Stimulated activated CD4-positive, alpha-beta T cell treated with anti-CD3 and anti-CD28 coated beads, Interleukin-2, amount 100 ng/mL, for 48 hours (primary cell): ENCODE results near the gene BFSP1.

Source experiments
- DNase-seq, 2 donors: peaks; one replicate each; pipeline ENCODE4 v3.0.0-alpha.2; 2020

Gene BFSP1

DNA sequence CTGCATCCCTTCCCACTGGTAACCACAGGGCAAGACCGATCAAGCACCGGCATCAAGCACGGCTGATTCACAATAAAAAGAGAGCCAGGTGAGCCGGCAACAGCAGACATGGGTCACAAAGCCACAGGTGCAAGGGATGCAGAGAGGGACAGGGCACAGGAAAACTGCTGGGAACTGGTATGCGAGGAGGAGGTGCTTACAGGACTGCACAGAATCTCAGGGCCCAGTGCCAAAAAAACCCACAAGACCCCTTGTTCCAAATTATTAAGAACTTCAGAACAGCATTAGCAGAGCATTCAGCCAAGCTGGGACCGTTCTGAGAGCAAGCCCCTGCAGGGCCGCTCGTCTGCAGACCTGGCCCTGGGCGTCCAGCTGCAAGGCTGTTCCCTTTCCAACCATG, 35.4 kb downstream of the BFSP1 start:
- no peak for DNase-seq

DNA sequence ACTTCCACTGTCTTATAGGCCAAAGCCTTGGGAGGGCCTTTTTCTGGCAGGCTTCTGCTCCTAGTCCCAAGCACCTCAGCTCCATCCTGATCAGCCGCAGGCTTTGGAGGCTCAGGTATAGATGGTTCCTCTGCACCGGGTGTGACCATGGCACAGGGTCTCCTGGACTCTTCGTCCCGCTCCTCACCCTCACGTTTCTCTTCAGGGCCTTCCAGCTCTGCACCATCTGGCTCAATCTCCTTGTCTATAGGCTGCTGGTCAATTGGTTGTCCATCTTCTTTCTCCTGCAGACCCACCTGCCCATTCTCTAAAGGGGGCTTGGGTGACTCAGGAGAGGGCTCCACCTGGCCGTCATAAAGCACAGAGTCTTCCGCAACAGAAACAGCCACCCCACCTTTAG, 37.0 kb downstream of the BFSP1 start:
- no peak for DNase-seq

DNA sequence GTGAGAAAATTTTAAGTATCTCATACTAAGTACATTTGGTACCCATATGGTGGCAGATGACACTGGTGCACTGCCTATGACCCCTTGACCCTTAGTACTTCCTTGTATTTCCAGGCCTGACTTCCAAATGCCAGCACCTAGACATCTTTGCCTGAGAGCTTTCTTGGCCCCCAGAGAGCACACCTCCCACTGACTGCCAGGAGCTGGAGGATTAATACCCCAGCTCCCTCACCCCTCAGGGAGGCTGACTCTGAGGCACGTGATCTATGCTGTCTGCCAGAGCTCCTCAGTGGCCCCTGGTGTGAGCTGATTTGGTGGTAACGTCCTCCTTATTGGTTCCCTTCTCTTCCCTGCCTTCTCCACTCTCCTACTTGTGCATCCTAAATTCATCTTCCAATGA, 38.0 kb downstream of the BFSP1 start:
- no peak for DNase-seq

DNA sequence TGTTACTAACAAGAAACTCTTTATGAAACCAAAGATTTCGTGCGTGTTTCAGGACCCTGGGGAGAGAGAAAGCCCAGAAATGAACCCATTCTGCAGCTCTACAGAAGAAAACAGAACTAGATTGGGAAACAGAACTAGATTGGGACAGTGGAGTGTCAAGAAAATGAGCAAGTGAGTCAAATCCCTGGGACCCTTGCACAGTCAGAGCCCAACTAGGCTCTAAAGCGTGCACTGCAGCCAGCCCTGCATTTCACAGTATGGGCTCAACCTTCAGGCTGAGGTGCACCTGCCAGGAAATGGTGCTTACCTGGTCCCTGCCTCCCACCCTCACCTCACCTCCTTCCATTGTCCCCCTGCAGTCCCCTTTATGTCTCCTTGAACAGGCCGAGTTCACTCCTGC, 39.7 kb downstream of the BFSP1 start:
- DNase-seq = no peak

DNA sequence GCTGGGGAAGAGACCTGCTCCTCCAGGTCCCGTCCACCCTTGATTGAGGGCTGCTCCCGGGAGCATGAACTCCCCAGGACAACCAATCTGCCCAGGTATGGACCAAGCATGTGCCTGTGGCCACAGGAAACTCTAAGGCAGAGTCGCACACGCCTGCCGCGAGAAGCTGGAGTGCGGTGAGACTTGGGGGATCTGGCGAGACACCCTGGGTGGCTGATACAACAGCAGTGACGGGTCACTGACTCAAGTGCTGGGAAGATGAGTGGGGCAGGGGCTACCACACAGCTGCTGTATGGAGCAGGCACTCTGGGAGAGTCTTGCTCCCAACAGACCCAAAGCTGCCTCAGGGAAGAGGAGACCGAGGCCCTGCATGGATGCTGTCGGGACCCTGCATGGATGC, 40.1 kb downstream of the BFSP1 start:
- DNase-seq = no peak

DNA sequence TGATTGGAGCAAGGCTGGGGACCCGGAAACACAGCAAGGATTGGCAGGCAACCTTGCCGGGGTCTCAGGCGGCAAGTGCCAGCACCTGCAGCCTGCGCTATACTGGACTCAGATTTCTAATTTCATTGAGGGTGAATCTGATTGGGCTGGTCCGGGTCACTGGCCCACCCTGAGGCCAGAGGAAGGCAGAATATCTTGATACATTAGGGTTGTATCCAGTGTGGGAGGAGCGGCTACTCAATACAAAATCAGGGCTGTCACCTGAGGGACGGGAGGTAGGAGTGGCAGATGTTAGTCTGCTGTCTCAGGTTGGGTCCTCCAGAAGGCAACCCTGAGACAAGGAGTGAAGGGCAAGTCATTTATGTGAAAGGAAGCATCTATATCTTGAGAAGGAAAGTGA, 40.7 kb downstream of the BFSP1 start:
- DNase-seq = no peak

DNA sequence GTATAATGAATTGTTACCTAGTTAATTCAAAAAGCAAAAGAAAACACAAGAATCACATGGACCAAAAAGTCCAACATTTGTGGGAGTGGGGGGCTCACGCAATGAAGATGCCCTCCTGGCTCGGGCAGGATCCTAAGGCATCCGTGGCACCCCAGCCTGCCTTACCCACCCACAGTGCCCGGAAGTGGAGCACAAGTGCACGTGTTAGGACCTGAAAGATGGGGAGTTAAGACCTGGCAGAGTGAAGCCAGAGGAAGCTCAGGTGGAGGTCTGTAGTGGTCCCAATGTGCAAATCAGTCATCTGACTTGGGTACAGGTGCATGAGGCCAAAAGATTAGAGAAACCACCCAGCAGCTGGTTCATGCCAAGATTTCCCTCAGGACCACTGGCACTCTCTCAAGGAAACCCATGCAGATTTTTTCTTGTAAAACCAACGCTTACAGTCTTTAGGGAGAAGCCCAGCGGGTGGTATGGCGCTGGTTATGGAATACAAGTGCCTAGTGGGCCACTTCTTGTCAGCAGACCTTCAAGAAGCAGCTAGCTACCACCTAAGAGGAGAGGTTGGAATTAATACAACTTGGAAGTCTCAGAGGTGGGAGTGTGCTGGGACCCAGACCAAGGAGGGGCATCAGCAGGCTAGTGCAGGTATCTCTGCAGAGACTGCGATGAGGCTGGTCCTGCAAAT, 42.1 kb downstream of the BFSP1 start:
- no peak for DNase-seq

DNA sequence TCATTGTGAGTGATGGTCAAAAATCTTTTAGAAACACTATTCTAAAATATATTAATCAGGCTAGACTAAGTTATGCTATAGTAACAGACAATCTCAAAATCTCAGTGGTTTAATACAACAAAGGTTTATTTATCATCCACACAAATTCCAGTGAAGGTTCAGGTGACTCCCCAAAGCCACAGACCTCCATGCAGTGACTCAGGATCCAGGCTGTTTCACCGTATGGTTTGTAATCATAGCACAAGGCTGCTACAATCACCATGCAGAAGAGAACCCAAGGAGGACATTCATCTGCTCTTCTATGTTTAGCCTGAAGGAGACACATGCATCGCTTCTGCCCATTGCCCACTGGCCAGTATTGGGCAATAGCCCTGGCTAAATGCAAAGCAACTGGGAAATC, 46.2 kb downstream of the BFSP1 start:
- no peak for DNase-seq

DNA sequence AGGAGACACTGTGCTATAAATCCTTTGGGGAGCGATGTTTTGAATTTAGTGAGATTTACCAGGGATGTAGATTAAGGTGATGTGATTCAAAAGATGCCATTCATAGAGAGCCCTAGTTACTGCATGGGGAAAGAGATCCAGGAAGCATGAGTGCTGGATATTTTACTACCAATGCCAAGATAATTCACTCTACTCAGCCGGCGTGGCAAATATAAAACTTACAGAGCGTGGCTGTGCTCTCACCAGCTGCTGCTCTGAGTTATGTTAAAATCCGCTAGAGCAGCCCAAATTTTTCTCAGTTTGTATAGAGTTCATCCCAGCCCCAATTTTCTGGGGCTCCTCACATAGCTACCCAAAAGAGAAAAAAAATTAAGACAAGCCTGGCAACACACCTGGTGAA, 48.6 kb downstream of the BFSP1 start:
- no peak for DNase-seq

DNA sequence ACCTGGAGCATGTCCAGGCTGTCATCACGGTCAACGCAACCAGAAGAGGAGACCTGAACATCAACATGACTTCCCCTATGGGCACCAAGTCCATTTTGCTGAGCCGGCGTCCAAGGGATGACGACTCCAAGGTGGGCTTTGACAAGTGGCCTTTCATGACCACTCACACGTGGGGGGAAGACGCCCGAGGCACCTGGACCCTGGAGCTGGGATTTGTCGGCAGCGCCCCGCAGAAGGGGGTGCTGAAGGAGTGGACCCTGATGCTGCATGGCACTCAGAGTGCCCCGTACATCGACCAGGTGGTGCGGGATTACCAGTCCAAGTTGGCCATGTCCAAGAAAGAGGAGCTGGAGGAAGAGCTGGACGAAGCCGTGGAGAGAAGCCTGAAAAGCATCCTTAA, 49.5 kb downstream of the BFSP1 start:
- no peak for DNase-seq

DNA sequence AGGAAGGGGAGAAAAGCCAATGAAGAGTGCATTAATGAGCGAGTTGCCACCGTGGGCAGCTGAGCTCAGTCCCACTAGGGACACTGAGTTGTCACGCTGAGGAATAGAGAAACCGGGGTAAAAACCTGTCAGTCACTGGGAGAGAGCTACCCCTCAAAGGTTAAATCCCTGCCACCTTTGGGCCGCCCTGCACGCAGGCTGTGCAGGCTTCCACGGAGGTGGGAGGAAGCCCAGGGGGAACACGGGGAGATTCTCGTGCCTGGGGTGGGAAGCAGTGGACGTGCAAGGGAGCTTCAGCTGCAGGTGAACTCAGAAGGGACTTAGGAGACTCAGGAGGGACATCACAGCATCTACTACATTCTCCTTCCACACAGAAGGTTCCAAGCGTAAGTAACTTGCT, 50.5 kb downstream of the BFSP1 start:
- no peak for DNase-seq

DNA sequence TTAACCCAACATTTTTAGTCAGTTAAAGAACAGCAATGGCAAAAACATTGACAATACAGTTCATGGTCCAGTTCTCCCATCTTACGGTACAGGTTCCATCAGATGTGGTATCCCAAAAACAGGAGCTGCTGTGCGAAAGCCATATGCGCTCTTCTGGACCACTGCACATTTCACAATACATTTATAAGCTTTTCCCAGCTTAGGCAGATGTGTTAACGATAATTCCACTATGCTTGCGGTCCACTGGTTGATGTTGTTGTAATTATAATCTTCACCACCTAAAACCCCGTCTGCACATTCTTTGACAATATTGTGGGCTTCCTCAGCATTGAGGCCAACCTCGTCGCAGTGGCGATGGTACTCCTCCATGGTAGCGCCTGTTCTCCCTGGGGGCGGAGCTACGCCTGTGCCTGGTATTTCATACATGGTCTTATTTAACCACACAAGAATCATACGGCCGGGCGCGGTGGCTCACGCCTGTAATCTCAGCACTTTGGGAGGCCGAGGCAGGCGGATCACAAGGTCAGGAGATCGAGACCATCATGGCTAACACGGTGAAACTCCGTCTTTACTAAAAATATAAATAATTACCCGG, 52.0 kb downstream of the BFSP1 start:
- DNase-seq = no peak

DNA sequence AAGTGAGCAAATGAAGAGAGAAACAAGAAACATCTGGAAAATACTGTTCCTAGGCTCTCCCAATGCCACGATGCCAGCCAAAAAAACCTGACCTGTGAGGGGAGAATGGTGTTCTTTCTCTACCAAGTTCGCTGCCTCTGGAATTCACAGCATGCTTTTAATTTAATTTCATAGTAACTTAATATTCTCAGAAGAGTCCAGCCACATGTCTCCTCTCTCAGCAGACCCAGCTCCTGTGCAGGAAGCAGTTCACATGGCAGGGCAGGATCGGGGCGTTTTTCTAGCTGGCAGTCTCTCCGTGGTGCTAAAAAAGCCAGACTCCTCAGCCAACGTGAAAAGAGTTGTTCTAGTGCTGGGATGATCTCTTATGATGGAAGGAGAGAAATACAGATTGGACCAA, 57.5 kb downstream of the BFSP1 start:
- no peak for DNase-seq

DNA sequence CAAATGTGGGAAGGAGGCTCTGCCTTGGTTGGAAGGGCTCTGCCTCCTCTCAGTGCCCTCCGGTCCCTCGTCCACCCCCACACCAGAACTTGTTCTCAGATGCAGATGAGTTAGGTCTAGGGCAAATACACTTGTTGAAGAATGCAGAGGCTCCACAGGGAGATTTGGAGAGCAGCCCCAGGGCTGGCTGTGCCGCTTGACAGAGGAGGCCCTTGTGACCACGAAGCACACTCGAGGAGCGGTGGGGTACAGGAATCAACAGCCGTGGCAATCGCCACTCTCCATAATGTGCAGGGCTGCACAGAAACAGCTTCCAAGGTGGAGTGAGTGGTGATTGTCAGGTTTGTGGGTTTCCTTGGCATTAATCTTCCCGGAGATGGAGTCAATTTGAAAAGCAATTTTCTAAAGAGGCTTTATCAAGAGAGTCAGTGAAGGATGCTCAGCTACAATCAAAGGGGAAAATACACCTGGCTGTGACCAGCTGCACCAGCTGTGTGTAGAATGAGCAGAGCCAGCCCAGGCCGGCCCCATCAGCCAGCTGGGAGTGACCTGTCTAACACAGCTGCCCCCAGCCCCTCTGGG, 59.5 kb downstream of the BFSP1 start:
- no peak for DNase-seq

DNA sequence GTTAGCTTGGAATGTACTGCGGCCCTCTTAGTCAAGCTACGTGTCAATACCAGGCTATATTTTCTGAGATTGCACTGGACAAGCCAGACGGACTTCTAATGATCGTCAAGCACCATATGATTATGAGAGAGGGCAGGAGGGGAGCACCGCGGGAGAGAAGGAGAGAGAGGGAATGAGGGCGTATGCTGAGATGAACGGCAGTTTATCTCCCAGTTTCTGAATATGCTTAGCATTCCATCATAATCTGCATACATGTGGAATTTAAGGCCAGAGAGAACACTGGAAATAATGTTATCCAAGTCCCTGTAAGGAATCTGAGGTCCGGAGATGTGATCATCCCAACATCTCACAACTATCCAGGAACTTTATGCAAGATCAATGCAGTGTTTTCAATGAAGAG, 60.2 kb downstream of the BFSP1 start:
- no peak for DNase-seq

DNA sequence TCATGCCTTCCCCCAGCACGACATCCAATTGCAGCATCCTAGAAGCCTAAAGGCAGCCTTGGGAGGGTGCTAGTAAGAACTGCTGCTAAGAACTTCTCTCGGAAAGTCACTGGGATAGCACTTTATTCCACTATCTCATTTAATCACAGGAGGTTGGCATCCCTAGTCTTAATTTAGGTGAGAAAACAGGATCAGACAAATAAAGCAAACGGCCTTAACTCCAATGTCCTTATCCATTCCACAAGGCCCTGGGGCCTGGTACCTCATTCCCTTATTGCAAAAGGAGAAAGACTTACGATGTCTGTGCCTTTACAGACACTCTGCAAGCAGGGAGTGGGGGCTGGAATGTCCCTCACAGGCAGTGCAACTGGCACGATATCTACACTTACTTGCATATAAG, 60.7 kb downstream of the BFSP1 start:
- DNase-seq = no peak

DNA sequence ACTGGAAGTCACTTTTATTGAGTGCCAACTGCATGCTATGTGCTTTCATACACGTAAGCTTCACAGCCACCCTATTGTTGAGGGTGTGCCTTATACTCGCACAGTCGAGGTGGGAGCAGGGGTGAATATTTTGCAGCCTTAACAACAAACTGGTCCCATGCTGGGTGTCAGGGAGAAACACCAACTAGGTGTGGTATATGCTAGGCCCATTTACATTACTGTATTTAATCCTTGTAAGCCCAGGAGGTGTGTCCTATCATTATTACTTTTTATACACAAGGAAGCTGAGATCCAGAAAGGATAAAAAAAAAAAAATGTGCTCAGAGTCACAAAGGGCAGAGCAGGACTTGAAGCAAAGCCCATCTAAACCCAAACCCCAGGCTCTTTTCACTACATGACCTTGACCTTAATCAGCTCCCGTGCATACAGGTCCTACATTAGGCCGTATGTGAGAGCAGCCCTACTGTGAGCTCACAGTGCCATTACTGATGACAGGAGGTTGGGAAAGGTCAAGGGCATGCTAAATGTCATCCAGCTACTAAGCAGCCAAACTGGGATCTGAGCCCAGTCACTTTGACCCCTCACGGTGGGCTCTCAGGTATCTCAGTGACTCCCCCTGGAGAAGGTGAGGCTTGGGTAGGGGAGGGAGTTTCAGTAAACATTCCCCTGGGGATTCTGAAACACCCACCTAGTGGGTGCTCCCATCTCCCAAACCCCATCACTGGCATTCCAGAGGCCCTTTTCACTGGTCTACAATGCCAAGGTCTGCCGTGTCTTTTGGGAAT, 61.7 kb downstream of the BFSP1 start:
- no peak for DNase-seq

DNA sequence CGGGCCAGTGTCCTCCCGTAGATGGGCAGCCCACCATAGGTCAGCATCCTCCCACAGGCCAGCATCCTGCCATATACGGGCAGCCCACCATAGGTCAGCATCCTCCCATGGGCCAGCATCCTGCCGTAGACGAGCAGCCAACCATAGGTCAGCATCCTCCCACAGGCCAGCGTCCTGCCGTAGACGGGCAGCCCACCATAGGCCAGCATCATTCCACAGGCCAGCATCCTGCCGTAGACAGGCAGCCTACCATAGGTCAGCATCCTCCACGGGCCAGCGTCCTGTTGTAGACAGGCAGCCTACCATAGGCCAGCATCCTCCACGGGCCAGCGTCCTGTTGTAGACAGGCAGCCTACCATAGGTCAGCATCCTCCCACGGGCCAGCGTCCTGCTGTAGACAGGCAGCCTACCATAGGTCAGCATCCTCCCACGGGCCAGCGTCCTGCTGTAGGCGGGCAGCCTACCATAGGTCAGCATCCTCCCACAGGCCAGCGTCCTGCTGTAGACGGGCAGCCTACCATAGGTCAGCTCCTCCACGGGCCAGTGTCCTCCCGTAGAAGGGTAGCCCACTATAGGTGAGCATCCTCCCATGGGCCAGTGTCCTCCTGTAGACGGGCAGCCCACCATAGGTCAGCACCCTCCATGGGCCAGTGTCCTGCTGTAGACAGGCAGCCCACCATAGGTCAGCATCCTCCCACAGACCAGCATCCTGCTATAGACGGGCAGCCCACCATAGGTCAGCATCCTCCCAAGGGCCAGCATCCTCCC, 62.9 kb downstream of the BFSP1 start:
- no peak for DNase-seq

DNA sequence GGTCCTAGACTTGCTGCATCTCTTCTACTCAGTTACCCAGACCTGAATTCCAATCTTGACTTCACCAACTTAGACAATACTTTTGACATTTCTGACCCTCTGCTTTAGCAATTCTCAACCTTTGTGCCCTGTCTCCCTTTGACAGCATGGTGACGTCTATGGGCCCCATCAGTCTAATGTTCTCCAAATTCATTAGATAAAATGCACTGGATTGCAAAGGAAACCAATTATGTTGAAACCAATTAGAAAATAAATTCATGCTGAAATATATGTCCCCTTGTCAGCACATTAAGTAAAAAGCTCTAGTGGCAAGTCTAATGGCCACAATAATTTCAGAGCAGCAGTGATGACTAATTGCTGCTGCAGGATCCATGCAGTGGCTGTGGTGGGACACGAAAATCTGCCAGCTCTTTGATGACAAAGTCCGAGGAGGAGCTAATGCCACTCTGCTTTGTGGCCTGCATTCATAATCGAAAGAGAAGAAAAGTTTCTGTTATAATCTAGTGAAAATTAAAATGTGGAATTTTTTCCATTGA, 64.0 kb downstream of the BFSP1 start:
- DNase-seq = no peak

DNA sequence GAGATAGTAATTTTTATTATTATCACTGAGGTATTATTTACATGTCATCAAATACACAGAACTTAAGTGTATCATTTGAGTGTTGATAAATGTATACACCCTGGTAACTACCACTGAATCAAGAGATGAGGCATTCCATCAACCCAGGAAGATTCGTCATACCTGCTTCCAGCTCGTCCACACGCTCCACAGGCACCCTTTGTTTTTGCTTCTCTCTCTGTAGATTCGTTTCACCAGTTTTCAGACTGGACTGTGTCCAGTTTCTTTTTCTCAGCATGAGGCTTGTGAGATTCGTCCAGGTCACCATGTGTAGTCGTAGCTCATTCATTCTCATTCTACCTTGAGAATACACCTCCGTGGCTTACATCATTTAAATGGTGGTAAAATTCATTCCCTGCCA, 64.5 kb downstream of the BFSP1 start:
- no peak for DNase-seq

DNA sequence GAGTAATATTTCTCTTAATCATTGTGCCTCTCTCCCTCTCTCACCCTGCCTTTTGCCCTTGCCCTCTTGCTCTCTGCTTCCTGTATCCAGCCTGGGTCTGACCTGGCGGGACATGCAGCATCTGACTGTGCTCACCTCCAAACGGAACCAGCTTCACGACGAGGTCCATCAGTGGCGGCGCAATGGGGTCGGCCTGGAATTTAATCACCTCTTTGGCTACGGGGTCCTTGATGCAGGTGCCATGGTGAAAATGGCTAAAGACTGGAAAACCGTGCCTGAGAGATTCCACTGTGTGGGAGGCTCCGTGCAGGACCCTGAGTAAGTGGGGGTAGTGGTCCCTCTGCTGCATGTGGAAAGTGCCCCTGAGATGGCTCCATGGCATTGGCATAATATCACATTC, 65.9 kb downstream of the BFSP1 start:
- no peak for DNase-seq

DNA sequence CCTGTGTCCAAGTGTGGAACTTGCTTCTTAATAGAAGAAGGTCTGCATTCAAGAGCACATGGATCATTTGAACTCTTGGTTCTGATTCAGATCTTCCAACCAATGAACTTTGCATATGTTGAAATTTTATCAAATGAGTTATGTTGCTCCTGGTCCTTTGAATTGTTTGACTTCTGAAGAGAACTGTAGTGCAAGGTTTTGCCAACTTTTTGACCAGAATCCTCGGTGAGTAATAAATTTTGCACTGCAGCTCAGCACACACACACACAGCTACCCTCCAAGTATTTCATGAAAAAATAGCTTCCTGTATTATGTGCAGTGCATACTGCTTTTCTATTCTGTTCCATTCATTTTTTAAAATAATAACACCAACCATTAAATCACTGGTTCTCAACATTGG, 67.5 kb downstream of the BFSP1 start:
- DNase-seq = no peak

DNA sequence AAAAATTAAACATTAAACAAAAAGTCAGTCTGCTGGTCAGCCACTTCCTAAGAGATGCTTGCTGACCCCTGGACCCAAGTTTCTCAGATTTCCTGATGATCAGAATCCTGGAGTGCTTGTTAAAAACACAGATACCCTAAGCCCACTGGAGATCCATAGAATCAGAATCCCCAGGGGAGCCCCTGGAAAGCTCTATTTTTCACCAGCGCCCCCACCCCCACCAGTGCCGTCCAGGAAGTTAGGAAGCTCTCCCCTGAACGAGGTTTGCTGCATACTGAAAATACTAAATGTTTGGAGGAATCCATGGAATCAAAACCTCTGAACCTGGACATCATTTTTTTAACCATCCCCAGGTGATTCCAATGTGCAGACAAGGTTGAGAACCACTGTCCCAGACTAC, 69.2 kb downstream of the BFSP1 start:
- DNase-seq = no peak
